HG03575 (cell line): Measurements from ENCODE around the gene PACSIN1.

ENCODE experiments used
- ATAC-seq: cut with Tn5 transposase; IDR thresholded peaks from one replicate; pipeline ENCODE4 v1.9.1; 2021; ENCODE audit not compliant: unreplicated experiment, insufficient number of reproducible peaks, low FRiP score; ENCODE audit errors: extremely low read depth

Gene PACSIN1

DNA sequence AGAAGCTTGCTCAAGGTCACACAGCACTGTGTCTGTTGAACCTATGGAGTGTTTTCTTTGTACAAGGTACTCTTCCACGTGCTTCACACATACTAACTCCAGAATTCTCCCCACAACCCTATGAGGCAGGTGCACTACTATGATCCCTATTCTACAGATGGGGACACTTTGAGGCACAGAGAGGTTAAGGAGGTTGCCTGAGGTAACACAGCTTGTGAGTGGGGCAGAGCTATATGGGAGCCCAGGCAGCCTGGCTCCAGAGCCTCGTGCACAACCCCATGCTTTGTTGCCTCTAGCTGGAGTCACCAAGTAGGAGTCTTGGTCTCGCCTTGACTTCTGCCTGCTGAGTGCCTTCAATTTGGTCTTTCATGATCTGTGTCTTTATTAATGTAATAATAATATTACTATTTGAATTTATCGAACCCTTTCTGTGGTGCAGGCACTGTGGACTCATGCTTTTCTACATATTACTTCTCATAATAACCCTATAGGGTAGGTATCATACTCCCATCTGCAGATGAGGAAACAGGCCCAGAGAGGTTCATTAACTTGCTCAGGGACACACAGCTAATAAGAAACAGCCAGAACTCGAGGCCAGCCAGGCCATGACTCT is 103.6 kb downstream of the PACSIN1 start:
- no peak for ATAC-seq

DNA sequence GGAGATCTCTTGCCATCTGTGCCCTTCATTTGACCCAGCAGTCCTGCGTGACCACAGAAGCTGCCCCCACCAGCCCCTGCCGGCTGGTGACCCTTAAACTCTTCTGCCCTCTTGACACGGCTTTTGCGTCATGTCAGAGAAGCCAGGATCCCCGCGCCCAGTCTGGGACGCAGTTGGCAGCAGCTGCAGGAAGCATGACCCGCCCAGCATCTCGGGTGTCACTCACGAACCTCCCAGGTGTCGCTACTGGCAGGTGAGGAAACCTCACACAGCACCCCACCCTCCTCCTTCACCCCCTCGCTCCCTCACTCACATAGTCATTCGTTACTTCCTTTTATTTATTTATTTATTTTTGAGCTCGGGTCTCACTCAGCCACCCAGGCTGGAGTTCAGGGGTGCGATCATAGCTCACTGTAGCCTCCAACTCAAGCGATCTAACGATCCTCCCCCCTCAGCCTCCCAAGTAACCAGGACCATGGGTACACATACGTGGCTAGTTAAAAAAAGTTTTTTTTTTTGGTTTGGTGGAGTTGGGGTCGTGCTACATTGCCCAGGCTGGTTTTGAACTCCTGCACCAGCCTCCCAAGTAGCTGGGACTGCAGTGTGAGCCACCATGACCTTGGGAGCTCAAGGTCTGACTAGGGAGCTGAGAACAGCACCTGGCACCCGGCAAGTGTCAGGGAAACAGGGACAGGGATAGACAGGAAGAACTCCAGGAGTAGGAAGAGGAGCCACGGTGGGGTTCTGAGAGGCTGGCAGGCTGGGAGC is 104.4 kb downstream of the PACSIN1 start:
- no peak for ATAC-seq

GRCh38 chr6:34571388-34571787 is 105.5 kb downstream of the PACSIN1 start:
- no peak for ATAC-seq

GRCh38 chr6:34572021-34572420 is 106.1 kb downstream of the PACSIN1 start:
- no peak for ATAC-seq

GRCh38 chr6:34572585-34572984 is 106.7 kb downstream of the PACSIN1 start:
- no peak for ATAC-seq

DNA sequence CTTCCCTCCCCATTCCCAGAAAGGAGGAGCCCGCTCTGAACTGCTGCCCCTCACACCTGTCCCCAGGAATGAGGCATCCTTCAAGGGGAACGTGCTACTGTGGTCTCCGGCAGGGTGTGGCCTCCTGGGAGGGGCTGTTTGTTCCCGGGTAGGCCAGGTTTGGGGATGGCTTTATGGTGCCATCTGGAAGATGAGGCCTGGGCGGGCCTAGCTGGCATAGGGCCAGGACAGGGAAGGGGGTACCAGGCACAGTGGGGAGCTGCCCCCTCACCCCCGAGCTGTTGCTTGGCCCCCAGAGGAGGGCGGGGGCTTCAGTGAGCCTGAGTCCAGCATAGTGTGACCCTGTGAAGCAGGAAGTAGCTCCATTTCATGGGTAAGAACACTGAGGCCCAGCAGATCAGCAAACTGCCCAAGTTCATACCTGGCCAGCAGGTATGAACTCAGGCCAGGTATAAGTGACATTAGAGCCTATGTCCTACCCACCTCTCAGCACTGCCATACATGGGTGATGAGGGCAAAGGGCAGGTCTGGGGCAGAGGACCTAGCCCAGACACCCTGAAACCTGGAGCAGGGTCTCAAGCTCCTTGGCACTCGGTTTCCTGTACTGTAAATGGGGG is 107.8 kb downstream of the PACSIN1 start:
- no peak for ATAC-seq

- ATAC-seq = no peak
These were observed 108.9 kb downstream of the PACSIN1 start for GRCh38 chr6:34574647-34575293.

GRCh38 chr6:34575326-34575725 is 109.5 kb downstream of the PACSIN1 start:
- ATAC-seq = no peak

DNA sequence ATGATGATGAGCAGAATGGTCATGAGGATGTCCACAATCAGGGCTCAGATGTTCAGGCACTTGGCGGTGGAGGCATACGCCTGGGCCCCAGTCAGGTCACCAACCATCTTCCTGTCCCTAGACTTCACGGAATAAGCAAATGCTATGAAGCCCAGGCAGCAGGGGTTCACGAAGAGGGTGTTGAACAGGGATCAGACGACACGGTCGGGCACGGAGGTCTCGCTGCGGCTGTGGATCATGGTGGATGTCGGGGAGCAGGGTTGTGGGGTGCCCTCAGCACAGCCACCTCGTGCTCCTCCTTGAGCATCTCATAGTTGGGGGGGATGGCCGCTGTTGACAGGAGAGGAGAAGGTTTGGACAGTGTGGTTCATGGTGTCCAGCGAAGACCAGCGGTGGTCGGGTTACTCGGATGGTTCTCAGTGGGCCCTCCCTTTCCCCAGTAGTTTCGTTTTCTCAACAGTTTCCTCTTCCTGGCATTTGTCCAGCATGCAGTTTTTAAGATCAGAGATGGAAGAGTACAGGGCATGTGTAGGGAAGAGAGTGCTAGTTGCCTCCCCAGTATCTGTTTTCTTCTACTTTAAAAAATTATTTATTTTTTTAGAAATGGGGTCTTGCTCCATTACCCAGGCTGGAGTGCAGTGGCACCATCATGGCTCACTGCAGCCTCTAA is 110.5 kb downstream of the PACSIN1 start:
- no peak for ATAC-seq

- ATAC-seq = no peak
These were observed 112.8 kb downstream of the PACSIN1 start for GRCh38 chr6:34578445-34579262.

DNA sequence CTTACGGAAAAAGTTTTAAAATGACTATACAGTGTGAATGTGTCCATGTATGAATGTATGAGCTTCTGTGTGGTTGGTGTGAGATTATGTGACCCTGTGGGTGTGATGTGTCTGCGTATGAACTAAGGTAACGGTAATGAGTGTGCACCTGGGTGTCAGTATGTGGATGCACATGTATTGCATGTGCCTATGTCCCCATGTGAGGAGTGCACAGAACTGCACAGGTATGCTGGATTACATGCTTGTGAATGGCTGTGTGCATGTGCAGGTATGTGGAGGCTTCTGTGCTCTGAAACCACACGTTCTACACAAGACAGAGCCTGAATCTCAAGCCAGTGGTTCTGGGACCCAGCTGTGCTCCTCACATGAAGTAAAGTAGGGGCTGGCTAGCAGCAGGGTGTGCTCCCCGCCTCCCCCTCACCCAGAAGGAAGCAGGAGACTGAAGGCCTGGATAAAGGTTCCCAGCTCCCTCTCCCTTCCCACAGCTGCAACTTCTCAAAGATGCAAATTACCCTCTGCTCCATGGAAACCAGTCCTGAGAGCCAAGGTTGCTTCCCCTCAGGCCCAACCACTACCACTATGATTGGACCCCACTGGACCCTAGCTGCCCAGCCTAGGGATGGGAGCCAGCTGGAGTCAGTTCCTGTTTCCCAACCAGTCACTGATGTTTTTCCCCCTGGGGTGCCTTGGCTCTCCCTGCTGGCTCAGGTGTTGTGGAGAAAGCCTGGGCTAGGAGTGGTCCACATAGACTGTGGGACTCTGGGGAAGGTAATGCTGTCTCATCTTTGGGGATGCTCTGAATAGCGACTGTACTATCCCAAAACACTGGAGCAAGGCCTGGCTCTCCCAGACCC is 115.1 kb downstream of the PACSIN1 start:
- ATAC-seq = no peak

DNA sequence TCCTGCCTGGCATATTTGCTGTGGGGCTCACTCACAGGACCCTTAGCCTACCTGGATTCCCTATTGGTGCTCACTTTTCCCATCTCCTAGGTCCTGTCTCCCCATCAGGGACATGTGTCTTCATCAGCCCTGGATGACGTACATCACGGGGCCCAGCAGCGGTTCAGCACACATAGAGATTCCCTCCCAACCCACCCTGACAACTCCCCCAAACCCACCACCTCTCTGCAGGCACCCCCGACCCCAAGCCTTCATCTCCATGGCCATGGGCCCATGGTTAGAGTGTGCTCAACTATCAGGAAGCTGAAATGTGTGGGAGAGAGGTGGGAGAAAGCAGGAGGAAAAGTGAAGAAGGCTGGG is 115.7 kb downstream of the PACSIN1 start:
- no peak for ATAC-seq

DNA sequence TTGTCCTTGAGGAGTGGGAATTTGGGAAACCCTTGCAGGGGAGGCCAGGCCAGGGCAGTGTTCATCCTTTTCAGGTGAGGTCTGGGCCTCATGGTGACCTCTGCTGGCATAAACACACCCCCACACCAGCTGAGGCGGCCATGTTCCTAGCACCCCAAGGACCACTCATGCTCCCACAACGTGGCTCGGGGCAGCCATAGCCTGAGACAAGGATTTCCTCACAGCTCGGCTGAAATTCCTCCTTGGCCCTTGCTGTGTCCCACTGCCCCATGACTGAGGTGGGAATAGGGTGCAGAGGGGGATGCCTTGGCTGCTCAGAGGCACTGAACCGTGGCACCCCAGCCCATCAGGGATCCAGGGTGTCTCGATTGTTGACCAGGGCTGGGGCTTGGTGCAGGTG is 117.6 kb downstream of the PACSIN1 start:
- ATAC-seq = no peak

DNA sequence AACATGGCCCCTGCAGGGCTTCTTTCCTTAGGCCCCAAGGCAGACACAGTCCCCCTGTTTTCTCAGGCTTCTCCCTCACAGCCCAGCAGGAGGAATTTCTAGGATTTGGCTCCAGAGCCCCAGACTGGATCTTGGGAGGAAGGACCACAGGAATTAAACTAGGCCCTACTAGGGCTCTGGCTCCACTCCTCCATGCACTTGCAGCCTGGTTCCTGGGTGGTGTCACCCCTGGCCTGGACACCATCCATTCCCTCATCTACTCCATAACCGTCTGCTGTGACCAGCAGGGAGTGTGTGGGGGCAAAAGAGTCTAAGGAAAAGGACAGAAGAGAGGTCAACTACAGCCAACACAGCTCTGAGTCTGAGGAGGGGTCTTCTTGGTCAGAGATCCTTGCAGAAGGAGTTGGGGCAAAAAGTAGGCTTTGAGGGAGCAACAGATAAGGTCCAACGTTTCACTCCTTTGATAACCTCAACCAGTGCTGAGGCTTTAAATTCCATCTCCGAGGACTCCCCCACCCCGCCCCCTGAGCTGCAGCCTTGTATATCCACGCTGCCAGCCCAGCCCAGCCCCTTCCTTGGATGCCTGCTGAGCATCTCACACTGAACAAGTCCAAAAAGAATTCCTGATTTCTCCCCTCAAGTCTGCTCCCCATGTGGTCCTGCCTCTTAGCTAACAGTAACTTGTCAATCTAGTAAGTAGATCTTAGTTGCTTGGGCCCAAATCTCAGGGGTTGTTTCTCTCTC is 118.2 kb downstream of the PACSIN1 start:
- ATAC-seq = no peak

DNA sequence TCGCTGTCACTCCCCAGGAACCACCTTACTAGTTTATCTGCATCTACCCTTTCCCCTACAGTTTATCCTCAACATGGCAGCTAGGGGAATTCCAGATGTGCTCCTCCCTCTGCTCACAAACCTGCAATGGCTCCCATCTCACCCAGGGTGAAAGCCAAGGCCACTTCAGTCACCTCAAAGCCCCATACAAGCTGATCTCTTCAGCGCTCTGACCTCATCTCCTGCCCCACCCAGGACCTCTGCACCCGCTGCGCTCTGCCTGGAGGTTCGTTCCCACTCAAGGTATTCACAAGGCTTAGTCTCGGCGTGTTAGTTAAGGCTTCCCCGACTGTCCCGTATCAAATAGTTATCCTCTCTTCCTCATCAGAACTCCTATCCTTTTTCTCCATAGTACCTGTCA is 118.8 kb downstream of the PACSIN1 start:
- no peak for ATAC-seq
